Heart left ventricle (tissue), 16 donors: ENCODE data around the gene PHF21A. TPM values are rescaled to one million over a fixed set of nuclear protein-coding genes. Genes with fewer than 3 reads are reported as not detected.

Source experiments
- ATAC-seq, 4 donors: fragments of 200-7000 bp; cut with Tn5 transposase; one replicate each; pipeline ENCODE4 v1.9.1; 2020 to 2022; ENCODE audit warnings: moderate library complexity in 4 of 4, mild to moderate bottlenecking in 3 of 4, moderate number of reproducible peaks in 1 of 4
- DNase-seq, 5 donors: peaks; one replicate each; pipeline ENCODE4 v3.0.0-alpha.2; 2020
- H3K27ac ChIP-seq, 12 donors: fragments of 200-600 bp; sonication (generic) in 4 of 12; one replicate each; pipeline versions ENCODE4 v1.5.0 to v1.8.0; 2016 to 2022; ENCODE audit warnings: mild to moderate bottlenecking in 2 of 12
- H3K27me3 ChIP-seq, 9 donors: fragments of 200-600 bp; sonication (generic) in 2 of 9; one replicate each; pipeline versions ENCODE4 v1.5.1 to v1.8.0; 2016 to 2022; ENCODE audit warnings: mild to moderate bottlenecking in 3 of 9
- H3K36me3 ChIP-seq, 9 donors: fragments of 200-600 bp; sonication (generic) in 2 of 9; one replicate each; pipeline versions ENCODE4 v1.5.0 to v1.8.0; 2018 to 2022; ENCODE audit warnings: mild to moderate bottlenecking in 2 of 9
- H3K4me1 ChIP-seq, 12 donors: fragments of 200-600 bp; sonication (generic) in 4 of 12; one replicate each; pipeline versions ENCODE4 v1.5.0 to v1.8.0; 2016 to 2022; ENCODE audit warnings: mild to moderate bottlenecking in 3 of 12
- H3K4me3 ChIP-seq, 12 donors: fragments of 200-600 bp; sonication (generic) in 4 of 12; one replicate each; pipeline versions ENCODE4 v1.5.0 to v1.8.0; 2017 to 2022; ENCODE audit warnings: mild to moderate bottlenecking in 9 of 12, moderate library complexity in 4 of 12
- H3K9me3 ChIP-seq, 12 donors: fragments of 200-600 bp; sonication (generic) in 4 of 12; one replicate each; pipeline versions ENCODE4 v1.5.0 to v1.8.0; 2016 to 2022; ENCODE audit warnings: mild to moderate bottlenecking in 1 of 12
- CTCF ChIP-seq, 12 donors: fragments of 200-600 bp; sonication (generic) in 4 of 12; IDR thresholded peaks; one replicate each; pipeline versions ENCODE4 v1.5.0 to v1.8.0; 2018 to 2022; ENCODE audit warnings: antibody characterized with exemption in 12 of 12, mild to moderate bottlenecking in 5 of 12
- POLR2A ChIP-seq, 2 donors: fragments of 450-650 bp; IDR thresholded peaks; one replicate each; pipeline ENCODE4 v1.6.1; 2017; ENCODE audit warnings: antibody characterized with exemption in 2 of 2, mild to moderate bottlenecking in 2 of 2, moderate library complexity in 2 of 2
- WGBS, 4 donors: extraction: QIAGEN DNeasy Blood & Tissue Kit in 2 of 4; methylation state at CpG; one replicate each; pipeline versions ENCODE4 v1.1.5 to v1.1.7; 2013 to 2018; 5-methylcytosine and 5-hydroxymethylcytosine counted together
- intact Hi-C, 10 donors: fragments of 100-400 bp; cut with DNase I; formaldehyde crosslinking; loops; one replicate each; pipeline versions ENCODE4 v1.11.1 to v1.14.2; 2022
- polyA plus RNA-seq, 2 donors: library from polyadenylated mRNA; stranded (reverse); fragments of 200-250 nt; gene quantifications; one replicate each; pipeline ENCODE4 v1.2.3, GENCODE V29; 2013
- total RNA-seq, 9 donors: library from RNA; depleted of rRNA in 2 of 9; stranded (reverse); fragments of >200 nt in 2 of 9; fragmentation: NEBNext Ultra II Directional in 3 of 9; extraction: Animal tissue kit (Norgen Biotek cat#: 25700) in 3 of 9; gene quantifications; one replicate each; pipeline versions ENCODE4 v1.1.0 to v1.2.4, GENCODE V29; 2016 to 2023
- donor health status: ischemic (EF 13 %, LVEDD 7.1; RV severe dilation, severe dysfunction).
- donor health status: healthy with polysubstance abuse.
- donor health status: DM: no; HTN: yes; CAD: no.
- donor health status: DM: no; HTN: no; CAD: no.
- donor health status: ischemic (EF 25% LVEDD 6.9; RV normal size, moderate dysfunction).
- donor health status: ischemic (EF 25% LVEDD 5.7; RV mildly dilated, moderate dysfunction).
- donor health status: healthy.
- donor health status: DM: yes; HTN: yes; CAD: no.
- donor health status: ischemic (EF 35%, LVEDD 5.7; RV mildly dilated, moderate dysfunction).
- donor health status: nonischemic (EF 11% LVEDD 7.7; RV severe dilation, severe dysfunction).
- donor health status: DM: yes; HTN: yes; CAD: no.
- donor health status: PGD.
- donor health status: ischemic (EF 29% LVEDD 5.4; RV normal size, mild dysfunction).
- donor health status: nonischemic (EF 23%, LVEDD 6.1; RV moderate dilation, normal function).

The PHF21A gene
- total and polyA plus RNA-seq, 11 donors: 16.5 to 45.9 (median 36.1) TPM

- no peak for DNase-seq
- TF ChIP-seq CTCF (IDR thresholded peaks at IDR 0.05): no peak
- no peak for TF ChIP-seq POLR2A (IDR thresholded peaks at IDR 0.05)
- Histone ChIP-seq H3K4me1 (no peaks in the 10 kb centered on the region), H3K27me3 (peaks cover 0 to 21% (median 3%) of the 10 kb centered on the region in 9 donors), H3K36me3 (no peaks in the 10 kb centered on the region), H3K4me3 (no peak overlapping the region), H3K27ac (no peak overlapping the region), H3K9me3 (no peaks in the 10 kb centered on the region)
- 78 to 85% (median 80%) methylated on average over 7 to 8 of the region's 8 CpGs for WGBS, 4 donors
- intact Hi-C loops: no loop called here
- no peak for ATAC-seq
These were observed 23.5 kb upstream of the PHF21A start for GRCh38 chr11:46144741-46145140.

- Histone ChIP-seq H3K27me3 (peaks cover 0 to 9% (median 0%) of the 10 kb centered on the region in 9 donors), H3K4me3 (no peak overlapping the region), H3K27ac (no peak overlapping the region), H3K36me3 (no peaks in the 10 kb centered on the region), H3K4me1 (no peaks in the 10 kb centered on the region), H3K9me3 (no peaks in the 10 kb centered on the region)
- 86 to 91% (median 87%) methylated on average over 28 to 31 of the region's 31 CpGs for WGBS, 4 donors
- DNase-seq: no peak
- intact Hi-C loops: no loop called here
- no peak for ATAC-seq
- TF ChIP-seq CTCF (IDR thresholded peaks at IDR 0.05): no peak
- no peak for TF ChIP-seq POLR2A (IDR thresholded peaks at IDR 0.05)
These were observed 22.0 kb upstream of the PHF21A start for GRCh38 chr11:46143049-46143806.

- no peak overlapping the region for H3K27ac ChIP-seq
- no peak overlapping the region for H3K4me3 ChIP-seq
- no peaks in the 10 kb centered on the region for H3K36me3 ChIP-seq
- intact Hi-C loops: no loop called here
- peaks cover 0 to 8% (median 0%) of the 10 kb centered on the region in 9 donors for H3K27me3 ChIP-seq
- ATAC-seq (no peak), DNase-seq (no peak)
- TF ChIP-seq CTCF (IDR thresholded peaks at IDR 0.05) (no peak), POLR2A (IDR thresholded peaks at IDR 0.05) (no peak)
- H3K4me1 ChIP-seq: no peaks in the 10 kb centered on the region
- H3K9me3 ChIP-seq: no peaks in the 10 kb centered on the region
- 81 to 84% (median 82%) methylated on average over 15 to 17 of the region's 17 CpGs for WGBS, 4 donors
These were observed 21.3 kb upstream of the PHF21A start for GRCh38 chr11:46142561-46142960.

GRCh38 chr11:46141597-46141996 lies 20.3 kb upstream of the PHF21A start:
- ATAC-seq (no peak), DNase-seq (no peak)
- H3K9me3 ChIP-seq: no peaks in the 10 kb centered on the region
- H3K4me1 ChIP-seq: no peaks in the 10 kb centered on the region
- peaks cover 0 to 8% (median 0%) of the 10 kb centered on the region in 9 donors for H3K27me3 ChIP-seq
- intact Hi-C loops: no loop called here
- no peaks in the 10 kb centered on the region for H3K36me3 ChIP-seq
- TF ChIP-seq POLR2A (IDR thresholded peaks at IDR 0.05) (no peak), CTCF (IDR thresholded peaks at IDR 0.05) (no peak)
- WGBS, 4 donors: 89 to 97% (median 96%) methylated on average over 3 of the region's 3 CpGs
- no peak overlapping the region for H3K27ac ChIP-seq
- no peak overlapping the region for H3K4me3 ChIP-seq
